ENCODE data around the gene HARBI1.
A peak's percentile ranks its signal among the peaks of the same experiment; 100 is the strongest.
"Not testable (repeated sequence)": the region's sequence is repeated elsewhere in the genome, so short reads cannot be mapped to it uniquely, and the experiment has no call there.

Gene HARBI1

DNA sequence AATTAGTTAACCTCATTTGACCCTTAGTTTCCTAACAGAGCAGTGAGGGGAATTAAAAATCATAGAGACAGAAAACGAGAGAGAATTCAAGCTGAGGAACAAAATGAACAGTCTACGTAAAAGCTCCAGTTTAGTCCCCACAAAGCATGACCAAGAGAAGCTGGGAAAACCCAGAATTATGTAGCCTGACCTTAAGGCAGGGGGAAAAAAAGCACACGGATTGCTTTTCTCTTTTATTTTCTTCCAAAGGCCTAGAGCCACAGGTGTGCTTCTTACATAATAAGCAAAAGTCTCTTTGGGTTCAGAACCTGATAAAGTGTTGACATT, 22.7 kb downstream of the HARBI1 start:
- peak overlapping the region; percentile 84 for H3K4me3 ChIP-seq (ENCODE audit: low read length)
- H3K36me3 ChIP-seq (ENCODE audit: insufficient read depth, low read length) = no peaks in the 10 kb centered on the region
- peak overlapping the region; percentile 84 for H3K9ac ChIP-seq (ENCODE audit: low read depth, low read length)
- peaks cover 12% of the 10 kb centered on the region; the same call in 1 of the 2 replicates for H3K4me1 ChIP-seq (ENCODE audit: insufficient read depth, low read length)
- peak overlapping the region; percentile 19 for H3K27ac ChIP-seq (ENCODE audit: low read depth, low read length)
- H3K27me3 ChIP-seq (ENCODE audit: insufficient read depth, low read length) = no peaks in the 10 kb centered on the region
- H3K9me3 ChIP-seq (ENCODE audit: insufficient read depth, low read depth, low read length) = no peaks in the 10 kb centered on the region
- 43% methylated on average over 3 of the region's 3 CpGs for WGBS

DNA sequence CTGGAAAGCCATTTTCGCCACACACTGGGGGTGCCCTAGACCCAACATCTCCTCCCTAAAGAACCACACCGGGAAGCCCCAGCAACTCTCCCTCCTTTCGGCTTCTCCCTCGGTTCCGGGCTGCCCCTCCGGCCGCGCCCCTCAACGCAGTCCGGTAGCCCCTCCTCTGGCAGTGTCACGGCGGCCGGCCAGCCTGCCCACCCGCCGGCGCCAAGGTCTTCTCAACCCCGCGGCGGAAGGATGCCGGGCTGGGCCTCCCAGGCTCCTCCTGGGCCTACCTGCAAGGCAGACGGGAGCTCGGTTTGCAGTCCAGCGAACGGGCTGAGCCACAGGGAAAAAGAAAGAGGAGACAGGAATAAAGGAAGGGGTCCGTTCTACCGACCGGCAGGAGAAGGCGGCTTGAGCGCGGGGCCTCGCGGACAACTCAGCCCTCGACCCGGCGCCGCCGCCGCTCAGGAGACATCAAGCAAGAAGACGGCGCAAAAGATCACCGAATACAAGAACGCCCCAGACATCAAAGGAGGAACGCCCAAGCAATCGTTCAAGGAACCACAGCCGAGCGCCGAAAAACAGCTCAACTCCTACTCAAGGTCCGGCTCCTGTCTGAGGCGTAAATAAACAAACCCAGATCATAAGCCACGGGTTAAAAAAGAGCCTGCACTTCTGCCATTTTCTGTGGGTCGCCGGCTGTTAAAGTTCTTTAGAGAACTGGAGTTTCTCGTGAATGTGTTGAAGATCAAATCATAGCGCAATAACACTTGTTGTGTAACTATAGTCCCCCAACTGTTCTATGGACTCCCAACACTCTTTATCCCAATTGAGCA, 23.3 kb downstream of the HARBI1 start, which contains the start of gene AMBRA1:
Gene AMBRA1 (minus strand): TSS at position 474 of the 824 bp plus-strand sequence. CDS start 45,643 bp downstream, outside the sequence.
- H3K4me1 ChIP-seq (ENCODE audit: insufficient read depth, low read length) = peaks cover 12% of the 10 kb centered on the region; the same call in 1 of the 2 replicates
- peak within 1 kb of the TSS; percentile 84 for H3K9ac ChIP-seq (ENCODE audit: low read depth, low read length)
- peak within 1 kb of the TSS; percentile 84 for H3K4me3 ChIP-seq (ENCODE audit: low read length)
- 3% methylated on average over 54 of the region's 54 CpGs for WGBS
- no peaks in the 10 kb centered on the region for H3K36me3 ChIP-seq (ENCODE audit: insufficient read depth, low read length)
- no peaks in the 10 kb centered on the region for H3K27me3 ChIP-seq (ENCODE audit: insufficient read depth, low read length)
- no peaks in the 10 kb centered on the region for H3K9me3 ChIP-seq (ENCODE audit: insufficient read depth, low read depth, low read length)
- peak within 1 kb of the TSS; percentile 78 for H3K27ac ChIP-seq (ENCODE audit: low read depth, low read length)

DNA sequence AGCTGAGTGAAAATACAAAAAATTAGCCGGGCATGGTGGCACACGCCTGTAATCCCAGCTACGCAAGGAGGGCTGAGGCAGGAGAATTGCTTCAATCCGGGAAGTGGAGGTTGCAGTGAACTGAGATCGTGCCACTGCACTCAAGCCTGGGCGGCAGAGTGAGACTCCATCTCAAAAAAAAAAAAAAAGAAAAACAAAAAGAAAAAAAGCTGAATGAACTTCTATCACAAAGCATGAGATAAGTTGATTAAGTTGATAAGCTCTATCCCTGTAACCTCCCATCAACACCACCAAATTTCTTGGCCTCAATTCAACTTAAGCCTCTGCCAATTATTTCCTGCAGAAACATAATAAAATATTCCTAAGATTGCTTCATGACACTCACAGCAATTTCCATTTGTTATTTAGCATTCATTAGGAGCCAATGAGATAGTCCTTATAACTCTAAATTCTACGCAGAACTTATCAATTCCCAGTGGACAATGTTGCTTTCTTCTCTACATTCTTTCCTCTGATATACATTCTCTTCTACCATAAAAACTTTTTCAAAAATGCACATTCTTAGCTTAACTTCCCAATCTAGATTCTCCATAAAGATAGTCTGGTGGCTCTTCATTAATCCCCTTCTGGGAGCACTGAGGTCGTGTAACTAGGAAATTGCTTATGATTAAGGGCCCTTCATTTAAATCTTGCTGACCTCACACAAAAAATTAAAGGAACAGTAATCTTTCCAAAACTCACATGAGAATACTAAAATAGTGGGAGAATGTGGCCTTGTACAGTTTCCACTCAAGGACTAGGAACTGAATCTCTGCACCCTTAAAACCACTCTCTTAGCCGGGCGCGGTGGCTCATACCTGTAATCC, 26.1 kb downstream of the HARBI1 start:
- Histone ChIP-seq H3K27ac (ENCODE audit: low read depth, low read length) (no peak overlapping the region), H3K4me3 (ENCODE audit: low read length) (no peak overlapping the region), H3K9ac (ENCODE audit: low read depth, low read length) (no peak overlapping the region), H3K36me3 (ENCODE audit: insufficient read depth, low read length) (0 out of 2 replicates have a peak, but pooled peaks cover 3% of the 10 kb centered on the region), H3K9me3 (ENCODE audit: insufficient read depth, low read depth, low read length) (no peaks in the 10 kb centered on the region), H3K27me3 (ENCODE audit: insufficient read depth, low read length) (no peaks in the 10 kb centered on the region), H3K4me1 (ENCODE audit: insufficient read depth, low read length) (peaks cover 12% of the 10 kb centered on the region; the same call in 1 of the 2 replicates)
- WGBS = 92% methylated on average over 10 of the region's 11 CpGs

GRCh38 chr11:46588915-46589314, 28.1 kb downstream of the HARBI1 start:
- no peak overlapping the region for H3K9ac ChIP-seq (ENCODE audit: low read depth, low read length)
- H3K27me3 ChIP-seq (ENCODE audit: insufficient read depth, low read length) = no peaks in the 10 kb centered on the region
- H3K9me3 ChIP-seq (ENCODE audit: insufficient read depth, low read depth, low read length) = no peaks in the 10 kb centered on the region
- H3K4me1 ChIP-seq (ENCODE audit: insufficient read depth, low read length) = peaks cover 7% of the 10 kb centered on the region; the same call in 1 of the 2 replicates
- 0 out of 2 replicates have a peak, but pooled peaks cover 3% of the 10 kb centered on the region for H3K36me3 ChIP-seq (ENCODE audit: insufficient read depth, low read length)
- H3K4me3 ChIP-seq (ENCODE audit: low read length) = no peak overlapping the region
- H3K27ac ChIP-seq (ENCODE audit: low read depth, low read length) = no peak overlapping the region

GRCh38 chr11:46588131-46588530, 28.9 kb downstream of the HARBI1 start:
- no peak overlapping the region for H3K9ac ChIP-seq (ENCODE audit: low read depth, low read length)

GRCh38 chr11:46583513-46583912, 33.5 kb downstream of the HARBI1 start:
- not testable (repeated sequence) for H3K9ac ChIP-seq (ENCODE audit: low read depth, low read length); H3K4me1 ChIP-seq (ENCODE audit: insufficient read depth, low read length); H3K4me3 ChIP-seq (ENCODE audit: low read length); H3K9me3 ChIP-seq (ENCODE audit: insufficient read depth, low read depth, low read length); H3K36me3 ChIP-seq (ENCODE audit: insufficient read depth, low read length); H3K27me3 ChIP-seq (ENCODE audit: insufficient read depth, low read length); H3K27ac ChIP-seq (ENCODE audit: low read depth, low read length)
- no CpG with 5 or more reads among the region's 1 CpG for WGBS

More at GRCh38 chr11:46588131-46588530, 28.9 kb downstream of the HARBI1 start:
- H3K9me3 ChIP-seq (ENCODE audit: insufficient read depth, low read depth, low read length) = no peaks in the 10 kb centered on the region
- no peak overlapping the region for H3K4me3 ChIP-seq (ENCODE audit: low read length)
- H3K27ac ChIP-seq (ENCODE audit: low read depth, low read length) = no peak overlapping the region
- peaks cover 7% of the 10 kb centered on the region; the same call in 1 of the 2 replicates for H3K4me1 ChIP-seq (ENCODE audit: insufficient read depth, low read length)
- H3K36me3 ChIP-seq (ENCODE audit: insufficient read depth, low read length) = 0 out of 2 replicates have a peak, but pooled peaks cover 3% of the 10 kb centered on the region
- whole genome bisulfite sequencing = 97% methylated on average over 5 of the region's 5 CpGs
- H3K27me3 ChIP-seq (ENCODE audit: insufficient read depth, low read length) = no peaks in the 10 kb centered on the region

DNA sequence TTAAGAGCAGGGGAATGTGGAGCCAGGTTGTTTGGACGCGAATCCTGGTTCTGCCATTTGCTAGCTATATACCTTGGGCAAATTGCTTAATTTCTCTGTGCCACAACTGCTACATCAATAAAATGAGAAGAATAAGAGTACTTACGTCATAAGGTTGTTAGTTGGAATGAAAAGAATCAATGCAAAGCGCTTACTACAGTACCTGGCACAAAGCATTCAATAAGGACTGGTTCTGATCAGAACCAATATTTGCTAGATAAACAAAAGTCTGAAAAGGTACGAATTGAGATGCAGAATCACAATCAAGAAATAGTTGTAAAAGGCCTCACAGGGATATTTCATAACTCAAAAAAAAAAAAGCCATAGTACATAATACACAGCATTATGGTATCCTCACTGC, 34.4 kb downstream of the HARBI1 start:
- Histone ChIP-seq H3K27me3 (ENCODE audit: insufficient read depth, low read length) (no peaks in the 10 kb centered on the region), H3K4me3 (ENCODE audit: low read length) (no peak overlapping the region), H3K27ac (ENCODE audit: low read depth, low read length) (no peak overlapping the region), H3K36me3 (ENCODE audit: insufficient read depth, low read length) (0 out of 2 replicates have a peak, but pooled peaks cover 3% of the 10 kb centered on the region), H3K9me3 (ENCODE audit: insufficient read depth, low read depth, low read length) (no peaks in the 10 kb centered on the region), H3K4me1 (ENCODE audit: insufficient read depth, low read length) (no peaks in the 10 kb centered on the region), H3K9ac (ENCODE audit: low read depth, low read length) (no peak overlapping the region)
- WGBS = 97% methylated on average over 5 of the region's 5 CpGs

DNA sequence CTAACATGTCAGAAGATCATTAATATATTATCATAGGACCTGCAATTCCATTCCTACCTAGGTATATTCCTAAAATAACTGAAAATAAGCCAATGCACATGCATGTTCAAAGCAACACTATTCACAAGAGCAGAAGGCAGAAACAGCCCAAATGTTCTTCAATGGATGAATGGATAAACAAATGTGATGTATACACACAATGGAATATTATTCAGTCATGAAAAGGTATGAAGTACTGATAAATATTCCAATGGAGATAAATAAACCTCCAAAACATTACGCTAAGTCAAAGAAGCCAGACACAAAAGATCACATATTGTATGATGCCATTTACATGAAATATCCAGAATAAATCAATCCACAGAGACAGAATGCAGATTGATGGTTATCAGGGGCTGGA, 40.0 kb downstream of the HARBI1 start:
- no peak overlapping the region for H3K27ac ChIP-seq (ENCODE audit: low read depth, low read length)
- no peaks in the 10 kb centered on the region for H3K9me3 ChIP-seq (ENCODE audit: insufficient read depth, low read depth, low read length)
- H3K4me3 ChIP-seq (ENCODE audit: low read length) = no peak overlapping the region
- no peaks in the 10 kb centered on the region for H3K27me3 ChIP-seq (ENCODE audit: insufficient read depth, low read length)
- no peak overlapping the region for H3K9ac ChIP-seq (ENCODE audit: low read depth, low read length)
- no CpG with 5 or more reads among the region's 1 CpG for WGBS
- H3K36me3 ChIP-seq (ENCODE audit: insufficient read depth, low read length) = no peaks in the 10 kb centered on the region
- no peaks in the 10 kb centered on the region for H3K4me1 ChIP-seq (ENCODE audit: insufficient read depth, low read length)

- no CpG with 5 or more reads among the region's 1 CpG for WGBS
- no peaks in the 10 kb centered on the region for H3K36me3 ChIP-seq (ENCODE audit: insufficient read depth, low read length)
- H3K4me3 ChIP-seq (ENCODE audit: low read length) = no peak overlapping the region
- no peak overlapping the region for H3K9ac ChIP-seq (ENCODE audit: low read depth, low read length)
- H3K4me1 ChIP-seq (ENCODE audit: insufficient read depth, low read length) = no peaks in the 10 kb centered on the region
- no peak overlapping the region for H3K27ac ChIP-seq (ENCODE audit: low read depth, low read length)
- H3K9me3 ChIP-seq (ENCODE audit: insufficient read depth, low read depth, low read length) = no peaks in the 10 kb centered on the region
- no peaks in the 10 kb centered on the region for H3K27me3 ChIP-seq (ENCODE audit: insufficient read depth, low read length)
Measured at GRCh38 chr11:46574656-46575055, 42.4 kb downstream of the HARBI1 start.

DNA sequence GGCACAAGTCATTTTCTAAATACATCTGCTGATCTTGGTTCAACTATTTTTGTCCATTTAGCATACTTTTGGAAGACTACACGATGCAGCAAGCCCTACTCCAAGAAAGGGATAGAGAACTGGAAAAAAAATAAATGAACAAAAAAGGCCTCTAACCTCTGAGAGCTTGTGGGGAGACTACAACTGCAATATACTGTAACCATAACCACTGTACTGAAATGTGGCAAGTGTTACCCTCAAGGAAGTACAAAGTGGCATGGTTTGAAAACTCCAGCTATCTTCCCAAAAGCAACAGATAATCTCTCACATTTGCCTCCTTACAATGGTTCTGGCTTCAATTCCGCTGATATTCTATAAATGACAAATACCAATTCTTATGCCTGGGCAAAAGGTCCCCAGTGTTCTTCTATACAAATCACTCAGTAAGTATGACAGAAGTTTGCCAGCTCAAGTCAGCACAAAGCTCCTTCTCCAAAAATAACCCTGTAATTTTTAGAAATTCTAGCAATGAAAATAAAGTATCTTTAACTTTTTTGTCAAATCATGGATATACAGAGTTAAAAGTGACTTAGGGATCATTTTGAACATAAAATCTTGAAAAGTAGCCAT, 46.1 kb downstream of the HARBI1 start:
- Histone ChIP-seq H3K9me3 (ENCODE audit: insufficient read depth, low read depth, low read length) (no peaks in the 10 kb centered on the region), H3K27ac (ENCODE audit: low read depth, low read length) (no peak overlapping the region)
- WGBS = 99% methylated on average over 2 of the region's 2 CpGs

More for the DNA sequence above, 46.1 kb downstream of the HARBI1 start:
- Histone ChIP-seq H3K4me1 (ENCODE audit: insufficient read depth, low read length) (no peaks in the 10 kb centered on the region), H3K36me3 (ENCODE audit: insufficient read depth, low read length) (no peaks in the 10 kb centered on the region), H3K4me3 (ENCODE audit: low read length) (no peak overlapping the region), H3K27me3 (ENCODE audit: insufficient read depth, low read length) (no peaks in the 10 kb centered on the region), H3K9ac (ENCODE audit: low read depth, low read length) (no peak overlapping the region)

All from HUES64 (cell line).